Psoas muscle (tissue), 8 donors: ENCODE measurements around the gene CDHR3. TPM values are rescaled to one million over a fixed set of nuclear protein-coding genes. Genes with fewer than 3 reads are reported as not detected.
A peak's percentile ranks its signal among the peaks of the same experiment; 100 is the strongest.

Experiments
- ATAC-seq, 4 donors: fragments of 200-7000 bp; cut with Tn5 transposase; one replicate each; pipeline ENCODE4 v1.9.1; 2020; ENCODE audit warnings: moderate library complexity in 3 of 4, mild to moderate bottlenecking in 2 of 4
- DNase-seq, 2 donors: peaks; one replicate each; pipeline ENCODE4 v3.0.0-alpha.2; 2020
- H3K27ac ChIP-seq: fragments of 200-600 bp; one replicate; pipeline ENCODE4 v1.8.0; 2022
- H3K27me3 ChIP-seq, 3 donors: fragments of 200-600 bp in 1 of 3; one replicate each; pipeline versions ENCODE4 v1.6.1 to v1.8.0; 2013 to 2022; ENCODE audit warnings: low read length in 2 of 3, mild to moderate bottlenecking in 2 of 3, moderate library complexity in 1 of 3; ENCODE audit not compliant: insufficient read depth in 3 of 3
- H3K36me3 ChIP-seq, 2 donors: fragments of 200-600 bp in 1 of 2; one replicate each; pipeline versions ENCODE4 v1.6.1 to v1.8.0; 2013 to 2022; ENCODE audit warnings: low read depth in 1 of 2, mild to moderate bottlenecking in 1 of 2, moderate library complexity in 1 of 2; ENCODE audit not compliant: insufficient read depth in 1 of 2
- H3K4me1 ChIP-seq: fragments of 200-600 bp; one replicate; pipeline ENCODE4 v1.8.0; 2022
- H3K4me3 ChIP-seq: fragments of 200-600 bp; one replicate; pipeline ENCODE4 v1.8.0; 2022; ENCODE audit warnings: mild to moderate bottlenecking
- H3K9me3 ChIP-seq: fragments of 200-600 bp; one replicate; pipeline ENCODE4 v1.8.0; 2022
- WGBS, 3 donors: extraction: QIAGEN DNeasy Blood & Tissue Kit; methylation state at CpG; one replicate each; pipeline versions ENCODE4 v1.1.6 to v1.1.7; 2013; 5-methylcytosine and 5-hydroxymethylcytosine counted together
- intact Hi-C, 2 donors: fragments of 100-400 bp; cut with DNase I; formaldehyde crosslinking; loops; one replicate each; pipeline versions ENCODE4 v1.11.0 to v1.14.2; 2022
- polyA plus RNA-seq, 3 donors: library from polyadenylated mRNA; stranded (reverse); fragments of 200-250 nt; gene quantifications; one replicate each; pipeline ENCODE4 v1.2.3, GENCODE V29; 2013
- total RNA-seq, 4 donors: library from RNA; stranded (reverse); fragmentation: NEBNext Ultra II Directional in 2 of 4; extraction: Animal tissue kit (Norgen Biotek cat#: 25700) in 2 of 4; gene quantifications; one replicate each; pipeline versions ENCODE4 v1.2.1 to v1.2.4, GENCODE V29; 2021 to 2023
- TF ChIP-seq, protein P1 (sequence below): fragments of 200-600 bp; IDR thresholded peaks from one replicate; pipeline ENCODE4 v1.8.0; 2022; ENCODE audit warnings: antibody characterized with exemption
- donor health status: healthy with polysubstance abuse.
- donor health status: DM: no; HTN: no; CAD: no; lungs with moderate emphysema.
- donor health status: Bipolar disorder and iron deficiency.
- donor health status: healthy.
- donor health status: DM: yes; HTN: yes; CAD: no.
- donor health status: DM: no; HTN: no; CAD: no.
- donor health status: DM: no; HTN: no; CAD: no.
- donor health status: DM: yes; HTN: yes; CAD: no.

Gene CDHR3
- total and polyA plus RNA-seq, 7 donors = 0.30 to 1.7 (median 0.44) TPM

DNA sequence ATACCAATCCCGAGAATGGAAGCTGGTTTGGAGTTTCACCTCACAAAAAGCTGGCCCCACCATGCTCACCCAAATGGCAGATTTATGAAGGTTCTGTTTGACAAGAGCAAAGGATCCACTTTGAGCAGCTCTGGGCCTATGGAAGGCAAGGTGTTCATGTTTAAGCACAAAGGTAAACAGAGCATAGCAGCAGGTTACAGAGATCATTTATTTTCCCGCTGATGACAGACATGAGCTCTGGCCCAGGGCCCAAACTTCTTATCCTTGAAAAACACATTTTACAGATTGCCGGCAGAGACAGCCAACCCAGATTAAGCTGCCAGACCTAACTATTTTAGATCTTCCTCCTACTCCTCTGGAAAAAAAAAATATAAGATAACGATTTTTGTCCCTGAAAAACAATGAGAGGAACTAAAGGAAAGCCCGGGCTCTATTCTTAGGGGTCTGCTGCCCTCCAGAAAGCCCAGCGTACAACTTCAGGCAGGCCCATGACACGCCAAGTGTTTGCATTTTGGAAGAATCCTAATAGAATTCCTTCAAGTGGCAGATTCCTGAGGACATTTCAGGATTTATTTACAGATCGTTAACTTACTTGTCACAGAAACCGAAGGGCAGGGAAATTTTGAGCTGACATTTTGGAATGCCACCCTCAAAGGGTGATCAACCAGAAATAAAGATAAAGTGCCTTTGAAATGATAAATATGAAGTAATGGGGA lies 109.1 kb downstream of the CDHR3 start:
- peak overlapping the region; percentile 24 for H3K27ac ChIP-seq
- peaks cover 11% of the 10 kb centered on the region for H3K4me1 ChIP-seq
- TF ChIP-seq, protein P1, sequence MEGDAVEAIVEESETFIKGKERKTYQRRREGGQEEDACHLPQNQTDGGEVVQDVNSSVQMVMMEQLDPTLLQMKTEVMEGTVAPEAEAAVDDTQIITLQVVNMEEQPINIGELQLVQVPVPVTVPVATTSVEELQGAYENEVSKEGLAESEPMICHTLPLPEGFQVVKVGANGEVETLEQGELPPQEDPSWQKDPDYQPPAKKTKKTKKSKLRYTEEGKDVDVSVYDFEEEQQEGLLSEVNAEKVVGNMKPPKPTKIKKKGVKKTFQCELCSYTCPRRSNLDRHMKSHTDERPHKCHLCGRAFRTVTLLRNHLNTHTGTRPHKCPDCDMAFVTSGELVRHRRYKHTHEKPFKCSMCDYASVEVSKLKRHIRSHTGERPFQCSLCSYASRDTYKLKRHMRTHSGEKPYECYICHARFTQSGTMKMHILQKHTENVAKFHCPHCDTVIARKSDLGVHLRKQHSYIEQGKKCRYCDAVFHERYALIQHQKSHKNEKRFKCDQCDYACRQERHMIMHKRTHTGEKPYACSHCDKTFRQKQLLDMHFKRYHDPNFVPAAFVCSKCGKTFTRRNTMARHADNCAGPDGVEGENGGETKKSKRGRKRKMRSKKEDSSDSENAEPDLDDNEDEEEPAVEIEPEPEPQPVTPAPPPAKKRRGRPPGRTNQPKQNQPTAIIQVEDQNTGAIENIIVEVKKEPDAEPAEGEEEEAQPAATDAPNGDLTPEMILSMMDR = no peak
- H3K9me3 ChIP-seq = no peaks in the 10 kb centered on the region
- no peak overlapping the region for H3K4me3 ChIP-seq
- intact Hi-C loops = no loop called here
- no peaks in the 10 kb centered on the region for H3K27me3 ChIP-seq
- 35 to 37% (median 36%) methylated on average over 9 of the region's 9 CpGs for WGBS, 3 donors
- no peak for DNase-seq
- ATAC-seq = no peak
- H3K36me3 ChIP-seq = no peaks in the 10 kb centered on the region

GRCh38 chr7:106072715-106073091 lies 109.6 kb downstream of the CDHR3 start:
- Histone ChIP-seq H3K4me1 (peaks cover 11% of the 10 kb centered on the region), H3K36me3 (no peaks in the 10 kb centered on the region), H3K27ac (no peak overlapping the region), H3K4me3 (no peak overlapping the region), H3K9me3 (no peaks in the 10 kb centered on the region), H3K27me3 (no peaks in the 10 kb centered on the region)
- TF ChIP-seq, protein P1 = no peak
- intact Hi-C loops = no loop called here
- ATAC-seq (no peak), DNase-seq (no peak)
- WGBS, 3 donors = 77 to 84% (median 83%) methylated on average over 4 of the region's 4 CpGs

- no peak overlapping the region for H3K4me3 ChIP-seq
- no peaks in the 10 kb centered on the region for H3K36me3 ChIP-seq
- intact Hi-C loops = no loop called here
- TF ChIP-seq, protein P1 = no peak
- DNase-seq (no peak), ATAC-seq (no peak)
- no peaks in the 10 kb centered on the region for H3K9me3 ChIP-seq
- H3K4me1 ChIP-seq = peaks cover 9% of the 10 kb centered on the region
- 76 to 87% (median 82%) methylated on average over 3 of the region's 3 CpGs for WGBS, 3 donors
- no peak overlapping the region for H3K27ac ChIP-seq
- H3K27me3 ChIP-seq = no peaks in the 10 kb centered on the region
Measured at GRCh38 chr7:106073701-106074100, 110.6 kb downstream of the CDHR3 start.

- no peak for DNase-seq
- H3K27ac ChIP-seq = no peak overlapping the region
- ATAC-seq = peak in 3 of 4 donors; percentile 27 to 48 (median 31)
- TF ChIP-seq, protein P1 = no peak
- H3K4me3 ChIP-seq = no peak overlapping the region
- no peaks in the 10 kb centered on the region for H3K27me3 ChIP-seq
- peaks cover 4% of the 10 kb centered on the region for H3K4me1 ChIP-seq
- WGBS, 3 donors = 61 to 76% (median 62%) methylated on average over 9 of the region's 9 CpGs
- no peaks in the 10 kb centered on the region for H3K36me3 ChIP-seq
- intact Hi-C loops = no loop called here
- H3K9me3 ChIP-seq = no peaks in the 10 kb centered on the region
Measured at GRCh38 chr7:106074257-106074656, 111.2 kb downstream of the CDHR3 start.

DNA sequence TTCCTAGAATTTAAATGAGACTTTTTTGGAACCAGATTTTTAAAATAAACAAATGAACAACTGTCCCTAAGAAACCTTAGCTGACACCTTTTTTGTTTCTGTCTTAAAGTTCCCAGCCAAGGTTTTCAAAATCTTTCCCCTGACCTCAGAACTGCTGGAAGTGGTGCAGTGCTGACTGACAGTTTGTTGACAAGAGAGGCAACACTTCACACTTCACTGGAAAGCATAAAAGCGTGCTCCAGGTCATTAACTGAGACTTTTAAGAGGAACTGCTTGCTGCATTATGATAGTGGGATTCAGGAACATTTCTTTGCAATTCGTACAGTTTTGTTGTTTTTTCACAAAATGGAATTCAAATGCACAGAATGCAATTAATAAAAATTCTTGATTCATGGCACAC lies 112.9 kb downstream of the CDHR3 start:
- Histone ChIP-seq H3K27ac (no peak overlapping the region), H3K4me3 (no peak overlapping the region), H3K9me3 (no peaks in the 10 kb centered on the region), H3K36me3 (no peaks in the 10 kb centered on the region), H3K27me3 (no peaks in the 10 kb centered on the region), H3K4me1 (peaks cover 9% of the 10 kb centered on the region)
- WGBS, 3 donors = 66 to 73% (median 73%) methylated on average over 2 of the region's 2 CpGs
- TF ChIP-seq, protein P1 = no peak
- intact Hi-C loops = no loop called here
- ATAC-seq (no peak), DNase-seq (no peak)
